HepG2 (cell line): ENCODE results near the gene CERS5.

Source experiments
- FOXA3 ChIP-seq: IDR thresholded peaks from 2 replicates; pipeline ENCODE4 v1.6.1; 2016; ENCODE audit warnings: missing genetic modification reagents, missing compliant biosample characterization
- ZNF512 ChIP-seq: sonication (generic); formaldehyde crosslinking; IDR thresholded peaks from 2 replicates; pipeline ENCODE4 v1.4.0; 2020; ENCODE audit warnings: mild to moderate bottlenecking, missing genetic modification reagents

DNA sequence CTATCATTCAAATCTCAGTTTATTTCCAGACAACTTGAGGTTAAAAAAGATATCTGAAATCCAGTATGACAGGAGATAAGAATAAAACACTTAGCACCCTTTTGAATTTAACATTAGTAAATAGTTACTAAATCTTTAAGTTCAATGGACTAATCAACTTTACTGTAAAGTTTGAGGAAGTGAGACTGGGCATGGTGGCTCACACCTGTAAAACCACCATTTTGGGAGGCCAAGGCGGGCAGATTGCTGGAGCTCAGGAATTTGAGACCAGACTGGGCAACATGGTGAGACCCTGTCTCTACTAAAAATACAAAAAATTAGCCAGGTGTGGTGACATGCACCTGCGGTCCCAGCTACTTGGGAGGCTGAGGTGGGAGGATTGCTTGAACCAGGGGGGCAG is 40.3 kb upstream of the CERS5 start:
- no peak for TF ChIP-seq ZNF512
- no peak for TF ChIP-seq FOXA3
